ENCODE results near the gene PLEK. TPM values are rescaled to one million over a fixed set of nuclear protein-coding genes. Genes with fewer than 3 reads are reported as not detected.
"Not testable (repeated sequence)": the region's sequence is repeated elsewhere in the genome, so short reads cannot be mapped to it uniquely, and the experiment has no call there.

The PLEK gene
- total RNA-seq, 1 experiment from 2014 or later, result not detected

DNA sequence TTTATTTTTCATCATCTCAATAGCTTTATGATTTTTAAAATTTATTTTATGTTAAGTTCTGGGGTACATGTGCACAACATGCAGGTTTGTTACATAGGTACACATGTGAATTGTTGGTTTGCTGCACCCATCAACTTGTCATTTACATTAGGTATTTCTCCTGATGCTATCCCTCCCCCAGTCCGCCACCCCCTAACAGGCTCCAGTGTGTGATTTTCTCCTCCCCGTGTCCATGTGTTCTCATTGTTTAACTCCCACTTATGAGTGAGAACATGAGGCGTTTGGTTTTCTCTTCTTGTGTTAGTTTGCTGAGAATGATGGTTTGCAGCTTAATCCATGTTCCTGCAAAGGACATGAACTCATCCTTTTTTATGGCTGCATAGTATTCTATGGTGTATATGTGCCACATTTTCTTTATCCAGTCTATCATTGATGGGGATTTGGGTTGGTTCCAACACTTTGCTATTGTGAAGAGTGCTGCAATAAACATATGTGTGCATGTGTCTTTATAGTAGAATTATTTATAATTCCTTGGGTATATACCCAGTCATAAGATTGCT, 32.7 kb downstream of the PLEK start:
- not testable (repeated sequence) for H3K36me3 ChIP-seq

DNA sequence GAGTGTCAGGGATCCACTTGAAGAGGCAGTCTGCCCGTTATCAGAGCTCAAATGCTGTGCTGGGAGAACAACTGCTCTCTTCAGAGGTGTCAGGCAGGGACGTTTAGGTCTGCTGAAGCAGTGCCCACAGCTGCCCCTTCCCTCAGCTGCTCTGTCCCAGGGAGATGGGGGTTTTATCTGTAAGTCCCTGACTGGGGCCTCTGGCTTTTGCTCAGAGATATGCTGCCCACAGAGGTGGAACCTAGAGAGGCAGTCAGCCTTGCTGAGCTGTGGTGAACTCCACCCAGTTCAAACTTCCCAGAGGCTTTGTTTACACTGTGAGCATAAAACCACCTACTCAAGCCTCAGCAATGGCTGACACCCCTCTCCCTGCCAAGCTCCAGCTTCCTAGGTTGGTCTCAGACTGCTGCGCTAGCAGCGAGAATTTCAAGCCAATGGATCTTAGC, 38.1 kb downstream of the PLEK start:
- Histone ChIP-seq H3K4me1 (replicated peaks) (no peaks in the 10 kb centered on the region), H3K36me3 (no peaks in the 10 kb centered on the region), H3K27me3 (replicated peaks) (no peaks in the 10 kb centered on the region), H3K9me3 (replicated peaks) (no peaks in the 10 kb centered on the region), H3K4me3 (no peak overlapping the region), H3K27ac (no peak overlapping the region)
- DNase-seq (ENCODE audit: low read depth in 1 of 2, low spot score in 2 of 2), result no peak

More for the DNA sequence above, 32.7 kb downstream of the PLEK start:
- H3K9me3 ChIP-seq (replicated peaks); H3K27me3 ChIP-seq (replicated peaks); H3K4me3 ChIP-seq; DNase-seq (ENCODE audit: low read depth in 1 of 2, low spot score in 2 of 2); H3K4me1 ChIP-seq (replicated peaks); H3K27ac ChIP-seq: not testable (repeated sequence)

DNA sequence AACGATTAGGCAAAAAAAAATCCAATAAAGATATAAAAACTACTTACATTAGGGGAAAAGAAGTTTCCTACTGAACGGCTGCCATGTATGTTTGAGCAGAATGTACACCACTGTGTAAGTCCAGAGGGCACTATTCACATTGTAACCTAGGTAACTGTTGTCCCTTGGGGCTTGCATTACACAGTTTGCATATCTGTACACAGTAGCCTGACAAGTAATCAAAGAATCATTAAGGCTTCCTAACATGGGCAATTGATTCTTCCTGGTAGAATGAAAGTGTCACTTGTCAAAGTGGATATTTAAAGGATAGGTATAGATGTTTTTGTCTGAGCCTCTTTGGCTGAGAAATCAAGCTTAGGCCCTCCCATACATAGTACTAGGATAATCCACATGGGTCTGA, 39.1 kb downstream of the PLEK start:
- no peaks in the 10 kb centered on the region for H3K9me3 ChIP-seq (replicated peaks)
- no peak overlapping the region for H3K4me3 ChIP-seq
- no peaks in the 10 kb centered on the region for H3K27me3 ChIP-seq (replicated peaks)
- H3K27ac ChIP-seq, result no peak overlapping the region
- no peaks in the 10 kb centered on the region for H3K36me3 ChIP-seq
- no peak for DNase-seq (ENCODE audit: low read depth in 1 of 2, low spot score in 2 of 2)
- H3K4me1 ChIP-seq (replicated peaks), result no peaks in the 10 kb centered on the region

GRCh38 chr2:68404893-68405799, 40.1 kb downstream of the PLEK start:
- Histone ChIP-seq H3K9me3 (replicated peaks) (no peaks in the 10 kb centered on the region), H3K27me3 (replicated peaks) (no peaks in the 10 kb centered on the region), H3K4me1 (replicated peaks) (no peaks in the 10 kb centered on the region), H3K36me3 (no peaks in the 10 kb centered on the region), H3K27ac (no peak overlapping the region), H3K4me3 (no peak overlapping the region)
- no peak for DNase-seq (ENCODE audit: low read depth in 1 of 2, low spot score in 2 of 2)

DNA sequence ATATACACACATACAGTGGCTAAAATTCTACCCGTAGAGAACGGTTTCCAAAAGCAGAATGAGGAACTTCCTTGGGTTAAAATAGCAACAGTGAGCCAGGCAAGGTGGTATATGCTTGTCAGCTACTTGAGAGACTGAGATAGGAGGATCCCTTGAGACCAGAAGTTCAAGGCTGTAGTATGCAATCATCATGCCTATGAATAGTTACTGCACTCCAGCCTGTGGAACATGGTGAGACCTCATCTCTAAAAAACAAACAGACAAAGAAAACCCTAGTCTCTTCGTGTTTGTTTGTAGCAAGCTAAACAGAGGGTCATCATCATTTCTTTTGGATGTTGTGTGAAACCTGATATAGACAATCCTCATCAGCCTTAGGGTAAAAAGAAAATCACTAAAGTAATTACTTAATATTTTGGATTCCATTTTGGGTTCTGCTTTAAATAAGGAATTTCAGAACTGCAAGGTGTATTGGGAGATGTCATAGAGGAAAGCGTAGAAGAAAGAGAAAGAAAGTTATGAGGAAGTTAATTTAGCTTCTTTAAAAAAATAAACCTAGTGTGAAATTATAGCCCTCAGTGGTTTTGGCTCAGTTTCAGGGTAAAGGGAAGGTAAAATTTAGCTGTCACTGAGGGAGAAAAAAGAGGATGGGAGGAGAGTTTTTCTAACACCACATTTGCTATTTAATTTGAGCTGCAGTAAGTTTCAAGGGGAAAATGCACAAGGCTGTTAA, 46.5 kb downstream of the PLEK start:
- no peak overlapping the region for H3K4me3 ChIP-seq
- H3K36me3 ChIP-seq, result no peaks in the 10 kb centered on the region
- no peaks in the 10 kb centered on the region; the same call in 1 of the 2 replicates for H3K9me3 ChIP-seq (replicated peaks)
- H3K4me1 ChIP-seq (replicated peaks), result no peaks in the 10 kb centered on the region
- H3K27ac ChIP-seq, result no peak overlapping the region
- no peak for DNase-seq (ENCODE audit: low read depth in 1 of 2, low spot score in 2 of 2)
- no peaks in the 10 kb centered on the region for H3K27me3 ChIP-seq (replicated peaks)

DNA sequence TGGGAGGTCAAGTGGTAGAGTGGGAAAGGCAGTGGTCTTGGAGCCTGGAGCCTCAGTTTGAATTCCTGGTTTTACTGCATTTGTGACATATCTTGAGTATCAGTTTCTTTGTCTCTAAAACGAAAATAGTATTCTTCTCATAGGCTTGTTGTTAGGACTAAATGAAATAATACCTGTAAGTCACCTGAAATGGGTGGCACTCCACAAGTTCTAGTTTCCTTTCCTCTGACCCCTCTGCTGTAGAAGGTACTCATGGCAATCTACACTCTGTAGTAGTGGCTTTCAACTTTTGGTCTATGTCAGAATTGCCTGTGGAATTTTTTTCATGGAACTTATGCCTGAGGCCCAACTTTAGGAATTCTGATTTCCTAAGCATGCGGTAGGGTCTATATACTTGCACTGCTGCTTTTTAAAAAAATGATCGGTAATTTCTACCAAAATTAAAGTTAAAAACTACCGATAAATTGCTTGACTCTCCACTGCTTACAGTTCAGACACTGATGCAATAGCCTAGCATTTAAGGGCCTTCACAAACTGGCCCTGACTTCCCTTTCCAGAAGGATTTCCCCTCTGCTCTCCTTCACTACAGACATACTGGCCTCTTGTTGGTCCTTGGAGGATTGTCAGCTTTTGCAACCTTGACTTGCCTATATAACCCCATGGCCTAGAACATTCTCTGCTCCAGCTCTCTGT, 47.2 kb downstream of the PLEK start:
- no peaks in the 10 kb centered on the region for H3K27me3 ChIP-seq (replicated peaks)

DNA sequence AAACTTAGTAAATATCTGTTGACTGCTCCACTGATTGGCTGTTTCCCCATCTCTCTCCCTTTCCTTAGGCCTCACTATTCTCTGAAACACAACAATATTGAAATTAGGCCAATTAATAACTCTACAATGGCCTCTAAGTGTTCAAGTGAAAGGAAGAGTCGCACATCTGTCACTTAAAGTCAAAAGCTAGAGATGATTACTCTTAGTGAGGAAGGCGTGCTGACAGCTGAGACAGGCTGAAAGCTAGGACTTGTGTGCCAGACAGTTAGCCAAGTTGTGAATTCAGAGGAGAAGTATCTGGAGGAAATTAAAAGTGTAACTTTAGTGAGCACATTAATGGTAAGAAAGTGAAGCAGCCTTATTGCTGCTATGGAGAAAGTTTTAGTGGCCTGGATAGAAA, 48.4 kb downstream of the PLEK start:
- Histone ChIP-seq H3K4me1 (replicated peaks) (no peaks in the 10 kb centered on the region), H3K27me3 (replicated peaks) (no peaks in the 10 kb centered on the region), H3K4me3 (no peak overlapping the region), H3K9me3 (replicated peaks) (no peaks in the 10 kb centered on the region; the same call in 1 of the 2 replicates), H3K36me3 (no peaks in the 10 kb centered on the region), H3K27ac (no peak overlapping the region)
- no peak for DNase-seq (ENCODE audit: low read depth in 1 of 2, low spot score in 2 of 2)

More for the DNA sequence above, 47.2 kb downstream of the PLEK start:
- no peak for DNase-seq (ENCODE audit: low read depth in 1 of 2, low spot score in 2 of 2)
- Histone ChIP-seq H3K36me3 (no peaks in the 10 kb centered on the region), H3K4me3 (no peak overlapping the region), H3K4me1 (replicated peaks) (no peaks in the 10 kb centered on the region), H3K27ac (no peak overlapping the region), H3K9me3 (replicated peaks) (no peaks in the 10 kb centered on the region; the same call in 1 of the 2 replicates)

DNA sequence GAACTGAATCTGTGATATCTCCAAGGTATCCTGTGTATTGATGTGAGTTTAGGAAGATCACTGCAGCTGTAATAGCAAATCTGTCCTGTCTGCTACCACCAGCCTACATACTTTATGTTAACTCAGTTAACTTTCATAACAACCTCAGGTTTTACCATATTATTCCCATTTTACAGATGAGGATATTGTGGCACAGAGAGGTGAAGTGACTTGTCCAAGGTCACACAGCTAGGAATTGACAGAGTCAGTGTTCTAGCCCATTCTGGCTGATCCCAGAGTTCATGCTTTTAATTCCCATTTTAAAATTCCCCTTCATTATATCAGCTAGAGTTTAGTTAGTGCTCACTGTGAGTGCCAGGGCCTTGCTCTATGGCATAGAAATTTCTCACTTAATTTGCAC, 49.4 kb downstream of the PLEK start:
- Histone ChIP-seq H3K4me3 (no peak overlapping the region), H3K27ac (no peak overlapping the region), H3K36me3 (no peaks in the 10 kb centered on the region), H3K4me1 (replicated peaks) (no peaks in the 10 kb centered on the region), H3K27me3 (replicated peaks) (no peaks in the 10 kb centered on the region), H3K9me3 (replicated peaks) (no peaks in the 10 kb centered on the region; the same call in 1 of the 2 replicates)
- DNase-seq (ENCODE audit: low read depth in 1 of 2, low spot score in 2 of 2), result no peak

GRCh38 chr2:68414876-68415275, 49.8 kb downstream of the PLEK start:
- H3K4me1 ChIP-seq (replicated peaks), result no peaks in the 10 kb centered on the region
- no peaks in the 10 kb centered on the region for H3K36me3 ChIP-seq
- DNase-seq (ENCODE audit: low read depth in 1 of 2, low spot score in 2 of 2), result no peak
- no peaks in the 10 kb centered on the region; the same call in 1 of the 2 replicates for H3K9me3 ChIP-seq (replicated peaks)
- no peak overlapping the region for H3K27ac ChIP-seq
- no peak overlapping the region for H3K4me3 ChIP-seq
- H3K27me3 ChIP-seq (replicated peaks), result no peaks in the 10 kb centered on the region

DNA sequence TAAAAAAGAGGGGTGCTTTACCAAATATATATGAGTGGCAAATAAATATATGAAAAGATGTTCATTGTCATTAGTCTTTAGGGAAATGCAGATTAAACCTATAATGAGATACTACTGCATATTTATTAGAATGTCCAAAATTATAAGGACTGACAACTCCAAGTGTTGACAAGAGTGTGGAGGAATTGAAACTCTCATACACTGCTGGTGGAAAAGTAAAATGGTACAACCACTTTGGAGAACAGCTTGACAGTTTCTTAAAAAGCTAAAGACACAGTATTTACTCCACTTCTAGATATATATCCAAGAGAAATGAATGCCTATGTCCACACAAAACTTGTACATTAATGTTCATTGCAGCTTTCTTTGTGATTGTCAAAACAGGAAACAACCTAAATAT, 50.4 kb downstream of the PLEK start:
- Histone ChIP-seq H3K4me1 (replicated peaks) (no peaks in the 10 kb centered on the region), H3K36me3 (no peaks in the 10 kb centered on the region), H3K27me3 (replicated peaks) (no peaks in the 10 kb centered on the region)

DNA sequence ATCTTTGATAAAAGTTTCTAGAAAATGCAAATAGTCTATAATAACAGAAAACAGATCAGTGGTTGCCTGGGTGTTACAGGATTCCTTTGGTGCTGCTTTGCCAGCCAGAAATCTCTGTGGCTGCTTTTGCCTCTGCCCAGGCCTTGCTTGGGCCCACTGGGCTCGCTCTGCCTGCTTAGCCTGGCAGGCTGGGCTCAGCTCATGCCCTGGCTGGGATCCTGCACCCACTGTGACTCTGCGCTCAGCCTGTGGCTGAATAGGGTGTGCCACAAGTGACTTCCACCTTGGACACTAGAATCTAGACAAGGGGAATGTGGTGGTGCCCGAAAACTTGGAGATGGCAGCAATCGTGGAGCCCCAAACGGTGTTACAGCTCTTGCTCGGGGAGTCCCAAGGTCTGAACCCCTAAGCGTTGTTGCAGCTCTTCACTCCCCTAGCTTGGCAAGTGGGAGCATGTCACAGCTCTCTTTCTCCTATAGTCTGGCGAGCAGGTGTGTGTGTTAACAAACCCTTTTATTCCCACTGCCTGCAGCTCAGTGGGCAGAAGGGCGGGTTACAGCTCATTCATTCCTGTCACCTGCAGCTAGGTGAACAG, 51.1 kb downstream of the PLEK start:
- DNase-seq (ENCODE audit: low read depth in 1 of 2, low spot score in 2 of 2), result no peak
- no peaks in the 10 kb centered on the region; the same call in 1 of the 2 replicates for H3K9me3 ChIP-seq (replicated peaks)
- no peaks in the 10 kb centered on the region for H3K4me1 ChIP-seq (replicated peaks)
- H3K27me3 ChIP-seq (replicated peaks), result no peaks in the 10 kb centered on the region
- H3K27ac ChIP-seq, result no peak overlapping the region
- H3K36me3 ChIP-seq, result no peaks in the 10 kb centered on the region
- H3K4me3 ChIP-seq, result no peak overlapping the region

More for the DNA sequence above, 50.4 kb downstream of the PLEK start:
- no peak overlapping the region for H3K4me3 ChIP-seq
- H3K27ac ChIP-seq, result no peak overlapping the region
- no peaks in the 10 kb centered on the region; the same call in 1 of the 2 replicates for H3K9me3 ChIP-seq (replicated peaks)
- no peak for DNase-seq (ENCODE audit: low read depth in 1 of 2, low spot score in 2 of 2)

DNA sequence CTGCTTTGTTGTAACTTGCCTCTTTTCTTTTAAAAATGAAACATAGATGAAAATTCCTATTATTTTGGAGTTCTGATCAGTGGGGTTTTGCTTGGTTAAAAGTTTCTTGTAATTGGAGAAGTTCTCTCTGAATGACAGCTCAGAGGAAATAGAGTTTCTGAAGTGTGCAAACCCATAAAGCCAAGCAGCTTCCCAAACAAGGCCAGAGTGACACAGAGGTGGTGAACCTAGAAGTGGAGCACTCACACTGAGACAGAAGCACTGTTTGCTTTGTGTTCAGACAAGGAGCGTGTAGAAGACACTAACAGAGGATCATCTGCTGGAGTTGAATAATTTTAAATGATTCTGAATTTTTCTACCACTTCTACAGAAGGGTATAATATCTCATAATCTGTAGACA, 52.8 kb downstream of the PLEK start:
- Histone ChIP-seq H3K4me1 (replicated peaks) (no peaks in the 10 kb centered on the region), H3K36me3 (no peaks in the 10 kb centered on the region), H3K27ac (no peak overlapping the region), H3K27me3 (replicated peaks) (no peaks in the 10 kb centered on the region), H3K9me3 (replicated peaks) (no peaks in the 10 kb centered on the region; the same call in 1 of the 2 replicates), H3K4me3 (no peak overlapping the region)
- no peak for DNase-seq (ENCODE audit: low read depth in 1 of 2, low spot score in 2 of 2)

GRCh38 chr2:68418419-68418818, 53.3 kb downstream of the PLEK start:
- DNase-seq (ENCODE audit: low read depth in 1 of 2, low spot score in 2 of 2), result no peak
- Histone ChIP-seq H3K4me1 (replicated peaks) (no peaks in the 10 kb centered on the region), H3K9me3 (replicated peaks) (no peaks in the 10 kb centered on the region; the same call in 1 of the 2 replicates), H3K27ac (no peak overlapping the region), H3K27me3 (replicated peaks) (no peaks in the 10 kb centered on the region), H3K36me3 (no peaks in the 10 kb centered on the region), H3K4me3 (no peak overlapping the region)

All from SJSA1 (cell line).